K562 (cell line): ENCODE measurements around the gene MRFAP1. TPM values are rescaled to one million over a fixed set of nuclear protein-coding genes. Genes with fewer than 3 reads are reported as not detected.

Source experiments
- BCL6 ChIP-seq: fragments of 250-450 bp; sonication (Bioruptor Pico); IDR thresholded peaks from 2 replicates; pipeline ENCODE4 v1.4.0; 2020
- CBFA2T2 ChIP-seq: fragments of 450-650 bp; conservative IDR thresholded peaks from 2 replicates; pipeline ENCODE4 v1.6.1; 2017; ENCODE audit warnings: mild to moderate bottlenecking
- CBX5 ChIP-seq: IDR thresholded peaks from 2 replicates; pipeline ENCODE4 v1.6.1; 2014; ENCODE audit warnings: low read depth, borderline replicate concordance
- DACH1 ChIP-seq: fragments of 450-650 bp; IDR thresholded peaks from 2 replicates; pipeline ENCODE4 v1.6.1; 2018; ENCODE audit not compliant: partially characterized antibody
- DPF2 ChIP-seq: fragments of 450-650 bp; IDR thresholded peaks from 2 replicates; pipeline ENCODE4 v1.6.1; 2016
- EP300 ChIP-seq: IDR thresholded peaks from 2 replicates; pipeline ENCODE4 v1.6.1; 2012; ENCODE audit warnings: low read length, improper control_type of control experiment
- HNRNPLL ChIP-seq: fragments of 200-400 bp; formaldehyde crosslinking; IDR thresholded peaks from 2 replicates; pipeline ENCODE4 v1.6.1; 2017; ENCODE audit warnings: low read length, low read depth, mild to moderate bottlenecking; ENCODE audit not compliant: poor library complexity, severe bottlenecking
- MAX ChIP-seq: sonication (generic); formaldehyde crosslinking; IDR thresholded peaks from 2 replicates; pipeline ENCODE4 v1.9.0; 2022; ENCODE audit warnings: mild to moderate bottlenecking, missing genetic modification reagents
- PKNOX1 ChIP-seq: fragments of 450-650 bp; IDR thresholded peaks from 2 replicates; pipeline ENCODE4 v1.6.1; 2016
- PML ChIP-seq: IDR thresholded peaks from 2 replicates; pipeline ENCODE4 v1.6.1; 2012; ENCODE audit warnings: low read length, inconsistent platforms
- POLR2AphosphoS5 ChIP-seq: IDR thresholded peaks from 2 replicates; pipeline ENCODE4 v1.6.1; 2011; ENCODE audit warnings: mild to moderate bottlenecking, low read depth, low read length, moderate library complexity; ENCODE audit not compliant: control insufficient read depth, insufficient read depth
- PURB ChIP-seq: sonication (generic); formaldehyde crosslinking; IDR thresholded peaks from 2 replicates; pipeline ENCODE4 v1.9.0; 2021; ENCODE audit warnings: low read depth, mild to moderate bottlenecking, missing genetic modification reagents
- RAD21 ChIP-seq, 2 experiments: fragments of 250-450 bp in 1 of 2; fragments of 450-650 bp in 1 of 2; sonication (Bioruptor Pico) in 1 of 2; formaldehyde crosslinking in 1 of 2; IDR thresholded peaks in 1 of 2; conservative IDR thresholded peaks in 1 of 2; 2 replicates each; pipeline versions ENCODE4 v1.4.0 to v1.8.0; 2020 to 2022; ENCODE audit warnings: mild to moderate bottlenecking in 2 of 2, moderate library complexity in 1 of 2
- RAD51 ChIP-seq: fragments of 450-650 bp; IDR thresholded peaks from 2 replicates; pipeline ENCODE4 v1.7.1; 2016; ENCODE audit warnings: low read depth, mild to moderate bottlenecking, borderline replicate concordance
- RERE ChIP-seq: sonication (generic); formaldehyde crosslinking; IDR thresholded peaks from 2 replicates; pipeline ENCODE4 v1.8.0; 2023; ENCODE audit warnings: missing genetic modification reagents, mild to moderate bottlenecking, borderline replicate concordance
- TBL1XR1 ChIP-seq, 2 experiments: IDR thresholded peaks; 2 replicates each; pipeline ENCODE4 v1.6.1; 2012; ENCODE audit warnings: improper control_type of control experiment in 2 of 2, low read length in 2 of 2, mild to moderate bottlenecking in 1 of 2
- TCF3 ChIP-seq: sonication (generic); formaldehyde crosslinking; IDR thresholded peaks from 2 replicates; pipeline ENCODE4 v1.4.0; 2020; ENCODE audit warnings: mild to moderate bottlenecking, missing genetic modification reagents
- ZFP36 ChIP-seq: fragments of 150-350 bp; IDR thresholded peaks from 2 replicates; pipeline ENCODE4 v1.6.1; 2018; ENCODE audit warnings: low read length, low read depth; ENCODE audit not compliant: partially characterized antibody
- ZNF384 ChIP-seq: IDR thresholded peaks from 2 replicates; pipeline ENCODE4 v1.6.1; 2012; ENCODE audit warnings: low read depth, low read length, improper control_type of control experiment
- ZNF780A ChIP-seq: fragments of 250-450 bp; sonication (Bioruptor Pico); IDR thresholded peaks from 2 replicates; pipeline ENCODE4 v1.5.0; 2021; ENCODE audit warnings: mild to moderate bottlenecking
- ZSCAN29 ChIP-seq: fragments of 450-650 bp; IDR thresholded peaks from 2 replicates; pipeline ENCODE4 v1.6.1; 2017
- polyA plus RNA-seq, 8 experiments: library from polyadenylated mRNA; depleted of rRNA in 4 of 8; stranded (reverse) in 5 of 8; unstranded in 3 of 8; fragments of >200 nt; fragmentation: Nextera tagmentation in 2 of 8; fragmentation: Illumina TruSeq in 1 of 8; extraction: Ambion mirVana in 2 of 8; extraction: Trizol in 1 of 8; gene quantifications; 2 replicates each; pipeline versions ENCODE4 v1.2.1 to v1.2.3, GENCODE V29; 2011 to 2014; ENCODE audit warnings: inconsistent platforms in 1 of 8, missing spikeins in 1 of 8
- total RNA-seq, 7 experiments: library from RNA; depleted of rRNA in 6 of 7; stranded (reverse); fragments of >200 nt in 6 of 7; fragmentation: Illumina TruSeq in 2 of 7; extraction: Trizol in 2 of 7; gene quantifications; 2 replicates each; pipeline versions ENCODE4 v1.2.1 to v1.2.3, GENCODE V29; 2011 to 2021; ENCODE audit warnings: low replicate concordance in 1 of 7
- TF ChIP-seq, protein P1 (sequence below): fragments of 250-450 bp; sonication (Bioruptor Pico); IDR thresholded peaks from 2 replicates; pipeline ENCODE4 v1.5.0; 2021
- TF ChIP-seq, protein P2 (sequence below): sonication (generic); formaldehyde crosslinking; IDR thresholded peaks from 2 replicates; pipeline ENCODE4 v1.5.0; 2020; ENCODE audit warnings: missing genetic modification reagents

The MRFAP1 gene
- total and polyA plus RNA-seq, 9 of the 15 experiments (the other 6 are each of a cell fraction or from before 2014, with no cell fraction given), result 46.0 to 270 (median 151) TPM

- TF ChIP-seq MAX (CRISPR knock-in tag) (no peak), RAD21 (CRISPR knock-in tag; conservative IDR thresholded peaks at IDR 0.05 in 1 of 2, IDR thresholded peaks at IDR 0.05 in 1 of 2) (no peak), BCL6 (CRISPR knock-in tag) (no peak), PURB (no peak), DACH1 (peak; percentile 57), DPF2 (0 out of 2 replicates have a peak, but pooled peaks have one; percentile 27), HNRNPLL (no peak), RERE (CRISPR knock-in tag) (no peak), POLR2AphosphoS5 (peak; percentile 17; the same call in 1 of the 2 replicates), CBFA2T2 (peak; percentile 75), ZSCAN29 (no peak), TBL1XR1 (IDR thresholded peaks at IDR 0.05; ENCODE audit: low read length in 2 of 2) (no peak), ZNF384 (no peak), CBX5 (no peak), RAD51 (no peak), PKNOX1 (no peak), EP300 (peak; percentile 5; the same call in 1 of the 2 replicates), PML (no peak), ZNF780A (CRISPR knock-in tag) (no peak), ZFP36 (no peak), TCF3 (peak; percentile 60)
- TF ChIP-seq, protein P1, sequence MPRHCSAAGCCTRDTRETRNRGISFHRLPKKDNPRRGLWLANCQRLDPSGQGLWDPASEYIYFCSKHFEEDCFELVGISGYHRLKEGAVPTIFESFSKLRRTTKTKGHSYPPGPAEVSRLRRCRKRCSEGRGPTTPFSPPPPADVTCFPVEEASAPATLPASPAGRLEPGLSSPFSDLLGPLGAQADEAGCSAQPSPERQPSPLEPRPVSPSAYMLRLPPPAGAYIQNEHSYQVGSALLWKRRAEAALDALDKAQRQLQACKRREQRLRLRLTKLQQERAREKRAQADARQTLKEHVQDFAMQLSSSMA (CRISPR knock-in tag), result no peak
- TF ChIP-seq, protein P2, sequence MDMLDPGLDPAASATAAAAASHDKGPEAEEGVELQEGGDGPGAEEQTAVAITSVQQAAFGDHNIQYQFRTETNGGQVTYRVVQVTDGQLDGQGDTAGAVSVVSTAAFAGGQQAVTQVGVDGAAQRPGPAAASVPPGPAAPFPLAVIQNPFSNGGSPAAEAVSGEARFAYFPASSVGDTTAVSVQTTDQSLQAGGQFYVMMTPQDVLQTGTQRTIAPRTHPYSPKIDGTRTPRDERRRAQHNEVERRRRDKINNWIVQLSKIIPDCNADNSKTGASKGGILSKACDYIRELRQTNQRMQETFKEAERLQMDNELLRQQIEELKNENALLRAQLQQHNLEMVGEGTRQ (CRISPR knock-in tag), result no peak
Observed at GRCh38 chr4:6591313-6591712, 49.2 kb upstream of the MRFAP1 start (continued).
